Activated T-cell treated with anti-CD3 and anti-CD28 coated beads, Interleukin-2, amount 50 U/mL, for 72 hours (primary cell): ENCODE measurements around the gene CLK2. TPM values are rescaled to one million over a fixed set of nuclear protein-coding genes. Genes with fewer than 3 reads are reported as not detected.

Experiments
- ATAC-seq, 2 donors: fragments of 150-1000 bp; cut with Tn5 transposase; replicated peaks in 1 of 2; 2 replicates each; pipeline ENCODE4 v1.10.0; 2021; ENCODE audit warnings: moderate library complexity in 2 of 2, mild to moderate bottlenecking in 1 of 2
- DNase-seq, 2 donors: peaks; one replicate each; pipeline ENCODE4 v3.0.0; 2021 to 2022; ENCODE audit warnings: mixed read lengths in 1 of 2
- H3K27ac Mint-ChIP-seq: one replicate; pipeline ENCODE4 v1.8.0; 2022; ENCODE audit warnings: mild to moderate bottlenecking, moderate library complexity, mixed read lengths
- H3K27me3 Mint-ChIP-seq: one replicate; pipeline ENCODE4 v1.8.0; 2022; ENCODE audit warnings: low read depth, mixed read lengths
- H3K36me3 Mint-ChIP-seq, 2 donors: one replicate each; pipeline ENCODE4 v1.8.0; 2022; ENCODE audit warnings: mixed read lengths in 2 of 2, mild to moderate bottlenecking in 1 of 2; ENCODE audit not compliant: insufficient read depth in 2 of 2
- H3K4me1 Mint-ChIP-seq: one replicate; pipeline ENCODE4 v1.8.0; 2022; ENCODE audit warnings: low read depth, mixed read lengths
- H3K4me3 Mint-ChIP-seq, 2 donors: one replicate each; pipeline ENCODE4 v1.8.0; 2022; ENCODE audit warnings: mild to moderate bottlenecking in 2 of 2, mixed read lengths in 2 of 2, moderate library complexity in 2 of 2
- H3K9me3 Mint-ChIP-seq, 2 donors: one replicate each; pipeline ENCODE4 v1.8.0; 2022; ENCODE audit warnings: mixed read lengths in 2 of 2
- total RNA-seq, 2 donors: library from RNA; stranded (reverse); gene quantifications; one replicate each; pipeline ENCODE4 v1.2.3, GENCODE V29; 2022

The CLK2 gene
- total RNA-seq, 2 donors from 2014 or later, result 72.4 to 77.9 TPM

DNA sequence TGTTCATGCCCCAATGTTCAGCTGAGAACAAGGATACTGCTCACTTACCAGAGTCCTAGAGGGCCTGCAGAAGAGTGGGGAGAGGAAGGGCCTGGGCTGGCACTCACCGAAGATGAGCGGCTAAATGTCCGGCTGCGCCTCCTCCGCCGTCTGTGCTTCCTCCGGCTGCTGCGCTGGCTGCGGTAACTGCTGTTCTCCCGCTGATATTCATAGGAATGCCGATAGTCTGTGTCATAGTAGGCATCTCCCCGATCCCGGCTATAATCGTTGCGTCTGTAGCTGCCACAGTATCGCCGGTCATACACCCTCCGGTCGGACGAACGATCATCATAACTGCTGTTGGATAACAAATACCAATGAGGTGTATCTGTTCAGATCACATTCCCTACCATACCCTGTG, 3.9 kb downstream of the CLK2 start:
- no peaks in the 10 kb centered on the region for H3K9me3 Mint-ChIP-seq

DNA sequence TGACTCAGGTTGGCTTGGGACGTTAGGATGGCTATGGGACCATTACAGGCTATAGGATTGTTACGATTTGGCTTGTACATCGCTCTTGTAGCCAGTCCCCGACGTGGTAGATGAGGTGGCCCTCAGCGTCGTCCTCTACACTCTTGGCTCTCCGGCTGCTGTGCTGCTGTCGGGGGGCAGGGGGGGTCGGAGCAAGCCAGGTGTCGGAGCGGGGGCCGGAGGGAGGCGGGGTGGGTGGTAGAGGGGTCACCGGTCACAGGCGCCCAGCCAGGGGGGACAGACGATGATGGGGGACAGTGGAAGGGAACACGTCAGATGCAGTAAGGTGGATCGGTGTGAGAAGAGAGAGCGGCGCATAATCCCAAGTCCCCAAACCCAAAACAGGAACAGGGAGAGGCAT, 4.7 kb downstream of the CLK2 start:
- no peak for DNase-seq
- H3K4me1 Mint-ChIP-seq, result peaks cover 28% of the 10 kb centered on the region
- no peaks in the 10 kb centered on the region for H3K9me3 Mint-ChIP-seq
- no peak overlapping the region for H3K27ac Mint-ChIP-seq
- H3K4me3 Mint-ChIP-seq, result no peak overlapping the region
- H3K27me3 Mint-ChIP-seq, result no peaks in the 10 kb centered on the region
- no peak for ATAC-seq
- peaks cover 14 to 40% of the 10 kb centered on the region in 2 donors for H3K36me3 Mint-ChIP-seq

More for the DNA sequence above, 3.9 kb downstream of the CLK2 start:
- H3K4me1 Mint-ChIP-seq, result peaks cover 28% of the 10 kb centered on the region
- no peak overlapping the region for H3K4me3 Mint-ChIP-seq
- peaks cover 14 to 36% of the 10 kb centered on the region in 2 donors for H3K36me3 Mint-ChIP-seq
- no peak overlapping the region for H3K27ac Mint-ChIP-seq
- ATAC-seq, result no peak
- no peak for DNase-seq
- H3K27me3 Mint-ChIP-seq, result no peaks in the 10 kb centered on the region

DNA sequence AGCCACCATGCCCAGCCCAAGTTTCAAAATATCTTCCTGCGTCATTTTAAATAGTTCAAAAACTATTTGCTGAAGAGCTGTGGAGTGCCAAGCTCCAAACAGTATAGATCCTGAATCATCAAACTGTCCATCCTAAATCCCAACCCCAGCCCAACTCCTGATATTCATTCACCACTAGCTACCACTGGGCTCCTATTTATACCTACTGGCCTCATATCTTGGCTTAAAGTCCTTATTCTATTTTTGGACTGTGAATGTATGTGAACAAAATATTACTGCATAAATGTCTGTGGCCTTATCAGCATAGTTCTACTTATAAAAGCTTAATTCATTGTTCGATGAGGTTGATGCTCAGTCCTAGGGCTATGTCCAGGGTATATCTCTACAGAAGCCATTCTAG, 5.9 kb downstream of the CLK2 start:
- no peak overlapping the region for H3K27ac Mint-ChIP-seq
- H3K4me3 Mint-ChIP-seq, result no peak overlapping the region
- H3K9me3 Mint-ChIP-seq, result no peaks in the 10 kb centered on the region
- peaks cover 10 to 43% of the 10 kb centered on the region in 2 donors for H3K36me3 Mint-ChIP-seq
- peaks cover 37% of the 10 kb centered on the region for H3K4me1 Mint-ChIP-seq
- no peak for DNase-seq
- ATAC-seq, result no peak
- no peaks in the 10 kb centered on the region for H3K27me3 Mint-ChIP-seq

DNA sequence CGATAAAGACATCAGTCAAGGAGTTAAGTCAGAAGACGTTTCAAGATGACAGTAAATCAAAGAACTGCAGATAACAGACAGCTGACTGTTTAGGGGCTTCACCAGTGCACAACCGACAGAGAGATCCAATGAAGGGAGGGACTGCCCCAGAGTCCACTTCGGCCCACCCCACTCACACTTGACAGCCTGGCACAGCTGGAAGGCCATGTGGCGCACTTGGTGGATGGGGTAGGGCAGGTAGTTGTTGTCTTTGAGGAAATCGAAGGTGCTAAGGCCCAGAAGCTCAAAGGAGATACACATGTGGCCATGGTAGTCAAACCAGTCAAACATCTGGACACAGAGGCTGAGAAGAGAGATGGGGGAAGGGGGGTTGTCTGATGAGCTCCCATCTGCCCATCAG, 6.8 kb downstream of the CLK2 start:
- no peak overlapping the region for H3K4me3 Mint-ChIP-seq
- no peak for DNase-seq
- no peaks in the 10 kb centered on the region for H3K27me3 Mint-ChIP-seq
- no peak for ATAC-seq
- no peaks in the 10 kb centered on the region for H3K9me3 Mint-ChIP-seq
- peaks cover 10 to 51% of the 10 kb centered on the region in 2 donors for H3K36me3 Mint-ChIP-seq
- H3K4me1 Mint-ChIP-seq, result peaks cover 37% of the 10 kb centered on the region
- H3K27ac Mint-ChIP-seq, result no peak overlapping the region

DNA sequence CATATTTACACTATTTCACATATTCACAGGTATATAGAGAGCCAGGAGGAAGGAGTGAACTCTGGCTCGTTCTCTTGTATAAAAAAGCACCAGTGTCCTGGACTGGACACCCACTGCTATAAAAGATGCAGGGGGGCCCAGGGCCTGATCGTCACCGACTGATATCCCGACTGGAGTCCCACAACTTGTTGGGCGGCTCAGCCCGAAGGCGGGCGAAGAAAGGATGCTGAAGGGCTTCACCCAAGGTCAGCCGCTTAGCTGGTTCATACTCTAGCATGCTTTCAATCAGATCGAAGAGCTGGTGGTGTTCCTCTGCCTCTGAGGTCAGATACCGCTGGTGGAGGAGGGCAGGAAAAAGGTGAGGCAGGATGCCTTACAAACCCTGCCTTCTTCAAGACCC, 10.2 kb downstream of the CLK2 start:
- peak overlapping the region; percentile 98 for H3K27ac Mint-ChIP-seq
- ATAC-seq, result no peak
- peaks cover 11 to 55% of the 10 kb centered on the region in 2 donors for H3K36me3 Mint-ChIP-seq
- no peaks in the 10 kb centered on the region for H3K9me3 Mint-ChIP-seq
- DNase-seq, result no peak
- H3K27me3 Mint-ChIP-seq, result no peaks in the 10 kb centered on the region
- peaks cover 41% of the 10 kb centered on the region for H3K4me1 Mint-ChIP-seq
- peak overlapping the region; percentile 98 to 99 for H3K4me3 Mint-ChIP-seq

DNA sequence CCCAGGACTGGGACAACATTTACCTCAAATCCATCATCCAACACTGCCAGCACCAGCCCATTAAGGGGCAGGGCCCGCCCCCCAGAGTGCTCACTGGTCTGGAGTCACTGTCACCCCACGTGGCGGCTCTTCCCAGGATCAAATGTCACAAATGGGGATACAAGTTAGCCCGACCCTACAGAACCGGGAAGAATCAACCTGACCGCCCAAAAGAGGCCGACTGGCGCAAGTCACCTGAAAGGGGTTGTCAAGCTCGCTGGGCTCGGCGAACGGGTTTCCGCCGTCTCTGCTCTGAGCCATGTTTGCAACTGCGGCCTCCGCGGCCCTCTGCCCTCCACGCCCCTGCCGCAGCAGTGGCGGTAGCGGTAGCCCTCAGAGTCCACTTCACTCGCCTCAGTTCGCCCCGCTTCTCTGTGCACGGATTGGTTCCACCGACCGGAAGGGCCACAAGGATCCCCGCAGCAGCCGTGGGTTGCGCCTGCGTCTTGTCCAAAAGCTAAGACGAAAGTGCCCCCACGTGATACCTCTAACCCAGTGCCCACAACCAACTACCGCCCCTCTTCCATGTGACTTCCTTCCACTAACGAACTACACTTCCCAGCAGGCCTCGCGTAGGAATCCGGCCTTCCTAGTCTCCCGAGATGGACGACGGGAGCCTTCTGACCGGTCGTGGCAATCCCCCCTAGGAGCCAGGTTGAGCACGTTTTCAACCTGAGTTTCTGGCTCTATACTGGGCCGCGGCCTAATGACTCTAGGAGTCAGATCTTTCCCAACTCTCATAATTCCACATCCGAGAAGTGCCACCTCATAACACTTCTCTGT, 11.2 kb downstream of the CLK2 start, which contains the start of gene SCAMP3:
Gene SCAMP3 (minus strand): TSS at position 509 of the 822 bp plus-strand sequence. CDS start 209 bp downstream, at position 300.
- peak within 1 kb of the TSS; percentile 98 to 99 for H3K4me3 Mint-ChIP-seq
- no peaks in the 10 kb centered on the region for H3K27me3 Mint-ChIP-seq
- H3K4me1 Mint-ChIP-seq, result peaks cover 45% of the 10 kb centered on the region
- no peaks in the 10 kb centered on the region for H3K9me3 Mint-ChIP-seq
- peaks cover 12 to 58% of the 10 kb centered on the region in 2 donors for H3K36me3 Mint-ChIP-seq
- peak; percentile 88 to 92 for DNase-seq
- peak within 1 kb of the TSS; percentile 98 for H3K27ac Mint-ChIP-seq
- peak; percentile 95 to 98 for ATAC-seq

DNA sequence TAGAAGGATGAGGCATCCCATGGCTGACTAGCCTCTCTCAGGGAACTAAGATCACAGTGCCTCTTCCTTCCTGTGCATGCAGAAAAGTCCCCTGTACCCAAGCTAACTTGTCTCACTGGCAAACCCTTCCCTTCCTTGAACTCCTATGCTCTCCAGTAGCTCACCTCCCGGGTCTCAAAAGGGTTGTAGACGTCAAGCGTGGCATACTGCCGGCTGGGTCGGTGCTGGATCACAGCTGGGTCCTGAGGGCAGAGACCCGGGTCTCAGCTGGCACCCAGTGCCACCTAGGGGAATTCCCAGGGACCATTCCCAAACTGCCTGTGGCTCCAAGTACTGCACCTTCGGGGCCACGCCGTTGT, 11.8 kb downstream of the CLK2 start:
- peak overlapping the region; percentile 98 to 99 for H3K4me3 Mint-ChIP-seq
- H3K27ac Mint-ChIP-seq, result peak overlapping the region; percentile 98
- no peaks in the 10 kb centered on the region for H3K27me3 Mint-ChIP-seq
- no peaks in the 10 kb centered on the region for H3K9me3 Mint-ChIP-seq
- peaks cover 14 to 56% of the 10 kb centered on the region in 2 donors for H3K36me3 Mint-ChIP-seq
- peak in 1 of 2 donors; percentile 20 for ATAC-seq
- H3K4me1 Mint-ChIP-seq, result peaks cover 45% of the 10 kb centered on the region
- no peak for DNase-seq

DNA sequence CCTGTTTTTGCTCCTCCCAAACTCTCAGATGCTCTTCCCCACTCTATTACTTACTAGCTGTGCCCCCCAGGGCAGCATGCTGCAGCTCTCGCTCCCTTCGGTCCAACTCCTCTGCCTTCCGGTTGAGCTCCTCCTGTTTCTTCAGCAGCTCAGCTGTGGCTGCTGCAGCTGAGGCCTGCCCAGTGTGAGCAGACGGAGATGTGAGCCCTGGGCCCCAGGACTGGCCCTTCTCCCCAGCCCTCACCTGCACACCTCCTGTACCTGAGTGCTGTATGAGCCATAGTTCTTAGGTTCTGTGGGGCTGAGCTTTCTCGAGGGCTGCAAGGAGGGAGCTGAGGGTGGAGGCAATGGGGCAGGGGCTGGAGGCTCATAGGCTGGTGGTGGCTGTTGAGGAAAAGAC, 13.0 kb downstream of the CLK2 start:
- Mint-ChIP-seq H3K36me3 (peaks cover 11 to 51% of the 10 kb centered on the region in 2 donors), H3K27me3 (no peaks in the 10 kb centered on the region), H3K4me3 (peak overlapping the region in 1 of 2 donors; percentile 99), H3K27ac (peak overlapping the region; percentile 98), H3K4me1 (peaks cover 56% of the 10 kb centered on the region), H3K9me3 (no peaks in the 10 kb centered on the region)
- ATAC-seq (no peak), DNase-seq (no peak)

DNA sequence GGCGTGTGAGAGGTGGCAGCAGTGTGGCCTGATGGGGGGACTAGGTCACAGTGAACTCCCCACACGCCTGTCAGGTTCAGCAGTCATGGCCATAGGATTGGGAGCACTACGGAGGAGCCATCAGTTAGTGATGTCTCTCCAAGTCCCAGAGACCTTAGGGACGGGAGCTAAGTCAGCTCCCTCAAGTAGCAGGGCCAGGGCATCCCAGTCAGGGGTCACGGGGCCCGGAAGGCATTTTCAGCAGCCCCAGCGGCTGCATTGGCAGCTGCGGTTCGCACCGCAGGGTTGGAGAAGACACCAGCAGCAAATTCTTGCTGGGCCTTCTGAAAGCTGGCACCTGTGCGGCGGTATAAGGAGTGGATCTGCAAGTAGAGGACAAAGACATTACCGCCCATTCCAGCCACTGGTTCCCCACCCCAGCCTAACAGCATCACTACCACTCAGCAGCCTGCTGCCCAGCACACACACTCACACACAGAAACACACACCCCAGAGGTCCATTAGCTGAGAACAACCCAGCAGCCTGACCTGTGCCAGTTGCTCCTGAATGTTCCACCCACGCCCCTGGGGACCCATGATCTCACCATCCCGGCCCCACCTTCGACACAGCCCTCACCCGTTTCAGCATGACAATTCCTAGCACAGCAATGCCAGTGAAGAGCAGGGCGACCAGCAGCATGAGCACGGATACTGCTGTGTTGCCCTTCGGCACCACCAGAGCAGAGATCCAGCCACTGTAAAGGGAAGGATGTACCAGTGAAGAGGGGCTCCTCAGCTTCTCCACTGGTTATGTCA, 17.0 kb downstream of the CLK2 start:
- ATAC-seq, result no peak
- Mint-ChIP-seq H3K27me3 (no peaks in the 10 kb centered on the region), H3K36me3 (peaks cover 8 to 23% of the 10 kb centered on the region in 2 donors), H3K27ac (peak overlapping the region; percentile 78), H3K9me3 (no peaks in the 10 kb centered on the region), H3K4me3 (peak overlapping the region; percentile 85 to 92), H3K4me1 (peaks cover 47% of the 10 kb centered on the region)
- DNase-seq, result no peak

DNA sequence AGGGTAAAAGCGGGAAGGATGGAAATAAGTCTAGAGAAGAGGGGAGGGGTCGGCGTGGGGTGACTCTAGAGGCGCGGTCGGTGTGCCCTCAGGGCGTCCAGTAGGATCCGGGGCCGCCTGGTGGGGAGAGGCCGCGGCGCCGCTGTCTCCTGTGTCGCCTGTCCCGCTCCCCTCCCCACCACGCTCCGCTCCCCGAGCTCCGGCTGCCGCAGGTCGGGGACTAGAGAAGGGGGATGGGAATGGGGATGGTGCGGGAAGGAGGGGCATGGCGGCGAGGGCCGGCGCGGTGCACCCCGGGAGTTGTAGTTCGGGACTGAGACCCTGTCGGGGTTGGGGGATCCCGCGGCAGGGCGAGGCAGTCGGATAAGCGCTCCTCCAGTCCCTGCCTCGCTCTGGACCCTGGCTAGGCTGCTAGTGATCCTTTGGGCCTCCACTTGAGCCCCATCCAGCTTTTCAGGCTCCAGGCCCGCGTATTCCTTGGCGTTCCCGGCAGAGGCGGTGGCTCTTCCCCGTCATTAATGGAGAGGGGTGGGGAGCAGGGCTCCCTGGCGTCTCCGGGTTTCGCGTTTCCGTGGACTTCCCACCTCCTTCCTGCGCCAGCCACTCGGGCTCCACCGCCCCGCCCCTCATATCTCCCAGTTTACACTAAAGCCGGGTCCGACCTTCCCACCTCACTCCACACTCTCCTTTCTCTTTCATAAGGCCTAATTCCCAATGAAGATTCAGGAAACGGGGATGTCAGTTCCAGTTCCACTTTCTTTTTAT, 17.9 kb downstream of the CLK2 start, which contains the start of gene ENTREP3:
Gene ENTREP3 (minus strand): TSS at position 241 of the 765 bp plus-strand sequence. CDS start 606 bp downstream, outside the sequence.
- H3K4me3 Mint-ChIP-seq, result peak within 1 kb of the TSS; percentile 85 to 92
- peak; percentile 85 to 87 for DNase-seq
- no peaks in the 10 kb centered on the region for H3K27me3 Mint-ChIP-seq
- H3K36me3 Mint-ChIP-seq, result peaks cover 6 to 20% of the 10 kb centered on the region in 2 donors
- no peaks in the 10 kb centered on the region for H3K9me3 Mint-ChIP-seq
- peaks cover 44% of the 10 kb centered on the region for H3K4me1 Mint-ChIP-seq
- peak within 1 kb of the TSS; percentile 78 for H3K27ac Mint-ChIP-seq
- peak; percentile 71 to 72 for ATAC-seq

DNA sequence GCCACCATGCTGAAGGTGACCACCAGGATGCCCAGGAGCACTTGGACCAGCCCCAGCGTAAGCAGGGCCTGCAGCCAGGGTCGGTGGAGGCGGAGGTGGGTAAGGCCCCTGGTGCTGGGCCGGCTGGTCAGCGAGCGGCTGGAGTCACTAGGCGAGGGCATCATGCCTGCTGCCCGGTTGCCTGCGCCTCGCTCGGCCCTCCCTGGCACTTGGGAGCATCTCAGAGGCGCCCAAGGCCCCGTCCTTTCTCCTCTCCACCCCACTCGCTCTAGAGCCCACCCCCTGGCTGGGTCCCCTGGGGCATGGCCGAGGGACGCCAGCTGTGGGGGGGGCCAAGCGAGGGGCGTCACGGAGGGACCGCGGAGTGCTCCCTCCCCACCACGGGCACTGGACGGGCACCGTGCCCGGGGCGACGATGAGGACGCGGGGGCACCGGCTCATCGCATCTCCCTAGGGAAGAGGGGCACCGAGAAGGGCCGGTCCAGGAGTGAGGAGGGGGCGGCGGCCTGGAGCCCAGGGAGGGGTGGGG, 18.5 kb downstream of the CLK2 start:
- H3K4me3 Mint-ChIP-seq, result peak overlapping the region; percentile 85 to 92
- ATAC-seq (peak in 1 of 2 donors; percentile 3), DNase-seq (no peak)
- H3K36me3 Mint-ChIP-seq, result peaks cover 3 to 15% of the 10 kb centered on the region in 2 donors
- peaks cover 39% of the 10 kb centered on the region for H3K4me1 Mint-ChIP-seq
- H3K27me3 Mint-ChIP-seq, result no peaks in the 10 kb centered on the region
- H3K27ac Mint-ChIP-seq, result no peak overlapping the region
- no peaks in the 10 kb centered on the region for H3K9me3 Mint-ChIP-seq

DNA sequence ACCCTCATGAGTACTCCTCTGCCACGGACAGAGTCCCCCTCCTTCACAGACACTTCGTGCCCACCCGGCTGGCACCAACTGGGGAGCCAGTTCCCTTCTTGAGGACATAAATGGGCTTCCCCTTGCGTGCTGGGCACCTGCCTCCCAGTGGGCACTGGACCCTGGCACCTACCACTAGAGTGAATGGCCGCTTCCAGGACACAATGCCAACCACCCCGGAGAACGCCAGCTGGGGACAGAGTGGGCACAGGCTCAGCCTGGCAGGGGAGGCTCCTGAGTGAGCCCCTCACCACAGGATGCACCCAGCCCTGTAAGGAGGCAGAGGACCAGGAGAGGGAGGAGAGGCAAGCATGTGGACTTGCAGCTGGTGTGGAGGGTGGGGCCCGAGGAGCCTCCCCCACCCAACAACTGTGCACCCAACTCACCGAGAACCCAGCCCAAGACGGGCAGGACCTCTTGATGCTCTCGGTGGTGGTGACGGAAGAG, 19.0 kb downstream of the CLK2 start:
- Mint-ChIP-seq H3K4me3 (peak overlapping the region; percentile 85 to 92), H3K27ac (peak overlapping the region; percentile 57)

More for the DNA sequence above, 19.0 kb downstream of the CLK2 start:
- Mint-ChIP-seq H3K27me3 (no peaks in the 10 kb centered on the region), H3K9me3 (no peaks in the 10 kb centered on the region), H3K36me3 (peaks cover 3 to 13% of the 10 kb centered on the region in 2 donors), H3K4me1 (peaks cover 39% of the 10 kb centered on the region)
- ATAC-seq (no peak), DNase-seq (no peak)
